ENCODE data around the gene RAF1.
"Not testable (repeated sequence)": the region's sequence is repeated elsewhere in the genome, so short reads cannot be mapped to it uniquely, and the experiment has no call there.

The RAF1 gene

DNA sequence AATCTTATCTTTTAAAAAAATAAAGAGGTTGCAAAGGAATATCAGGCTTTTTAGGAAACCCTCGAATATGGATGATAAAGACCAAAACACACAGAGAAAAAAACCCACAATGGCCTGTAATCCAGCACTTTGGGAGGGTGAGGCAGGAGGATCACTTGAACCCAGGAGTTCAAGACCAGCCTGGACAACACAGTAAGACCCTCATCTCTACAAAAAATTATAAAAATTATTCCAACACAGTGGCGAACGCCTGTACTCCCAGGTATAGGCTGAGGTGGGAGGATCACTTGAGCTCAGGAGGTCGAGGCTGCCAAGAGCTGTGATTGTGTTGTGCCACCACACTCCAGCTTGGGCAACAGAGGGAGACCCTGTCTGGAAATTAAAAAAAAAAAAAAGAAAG is 30.8 kb downstream of the RAF1 start:
- no peak for DNase-seq

DNA sequence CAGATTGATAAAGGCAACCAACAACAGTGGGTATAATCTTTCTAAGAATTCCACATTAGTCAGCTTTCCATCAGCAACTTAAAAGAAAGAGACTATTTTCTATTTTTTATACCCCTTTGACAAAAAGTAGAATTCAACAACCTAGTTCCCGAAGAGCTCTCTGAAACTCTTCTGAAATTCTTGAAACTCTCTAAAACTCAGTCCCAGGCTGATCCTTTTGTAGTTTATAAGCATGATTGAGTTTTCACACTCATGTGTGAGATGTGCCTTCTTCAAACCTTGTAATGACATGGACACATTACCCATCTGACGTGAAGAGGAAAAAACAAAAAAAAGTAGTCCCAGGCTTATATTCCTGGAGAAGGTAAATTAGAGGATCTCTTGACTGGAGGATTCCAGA is 31.4 kb downstream of the RAF1 start:
- DNase-seq, result no peak

DNA sequence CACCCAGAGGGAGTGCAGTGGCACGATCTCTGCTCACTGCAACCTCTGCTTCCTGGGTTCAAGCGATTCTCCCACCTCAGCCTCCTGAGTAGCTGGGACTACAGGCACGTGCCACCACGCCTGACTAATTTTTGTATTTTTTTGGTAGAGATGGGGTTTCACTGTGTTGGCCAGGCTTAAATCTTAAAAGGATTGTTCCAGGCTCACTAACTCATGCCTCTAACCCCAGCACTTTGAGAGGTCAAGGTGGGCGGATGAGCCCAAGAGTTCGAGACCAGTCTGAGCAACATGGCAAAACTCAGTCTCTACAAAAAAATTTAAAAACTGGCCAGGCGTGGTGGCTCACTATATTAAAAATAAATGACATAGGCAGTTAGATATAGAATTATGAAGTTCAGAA is 33.1 kb downstream of the RAF1 start:
- DNase-seq, result not testable (repeated sequence)

DNA sequence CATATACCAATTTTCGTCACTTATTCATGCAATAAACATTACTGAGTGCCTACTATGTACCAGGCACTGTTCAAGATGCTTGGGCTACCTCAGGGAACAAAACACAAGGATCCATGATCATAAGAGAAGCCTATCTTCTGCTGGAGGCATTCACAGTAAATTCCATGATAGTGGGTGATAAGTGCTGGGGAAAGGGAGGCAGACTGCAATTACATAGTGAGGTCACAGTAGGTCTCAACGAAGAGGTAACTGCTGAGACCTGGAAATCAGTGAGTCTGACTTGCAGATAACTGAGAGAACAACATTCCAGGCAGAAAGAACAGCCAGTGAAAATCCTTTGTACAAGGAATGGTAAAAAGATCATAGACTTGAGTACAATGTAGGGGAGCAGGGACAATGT is 33.6 kb downstream of the RAF1 start:
- DNase-seq, result no peak

DNA sequence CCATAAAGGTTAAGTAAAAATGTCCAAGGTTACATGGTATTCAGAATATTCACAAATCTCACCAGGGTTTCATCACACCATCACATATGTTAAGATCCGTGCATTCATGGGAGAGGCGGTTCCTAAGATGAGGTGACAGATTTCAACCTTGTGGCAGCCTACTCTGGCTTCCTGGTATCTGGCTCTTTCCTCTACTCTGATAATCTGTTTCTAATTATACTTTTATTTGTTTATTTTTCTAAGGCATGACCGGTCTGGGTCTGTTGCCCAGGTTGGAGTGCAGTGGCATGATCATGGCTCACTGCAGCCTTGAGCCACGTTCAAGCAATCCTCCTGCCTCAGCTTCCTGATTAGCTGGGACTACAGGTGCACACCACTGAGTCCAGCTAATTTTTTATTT is 34.4 kb downstream of the RAF1 start:
- no peak for DNase-seq

DNA sequence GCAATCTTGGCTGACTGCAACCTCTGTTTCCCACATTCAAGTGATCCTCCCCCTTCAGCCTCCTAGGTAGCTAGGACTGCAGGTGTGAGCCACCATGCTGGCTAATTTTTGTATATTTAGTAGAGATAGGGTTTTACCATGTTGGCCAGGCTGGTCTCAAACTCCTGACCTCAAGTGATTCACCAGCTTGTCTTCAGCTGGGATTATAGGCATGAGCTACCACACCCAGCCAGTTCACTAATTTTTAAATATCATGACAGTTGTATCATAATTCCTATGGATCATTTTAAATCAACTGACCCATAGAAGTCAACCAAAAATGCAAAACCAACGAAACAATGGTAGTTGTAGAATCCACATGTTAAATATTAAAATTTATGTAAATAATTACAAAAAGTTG is 35.1 kb downstream of the RAF1 start:
- DNase-seq, result no peak

DNA sequence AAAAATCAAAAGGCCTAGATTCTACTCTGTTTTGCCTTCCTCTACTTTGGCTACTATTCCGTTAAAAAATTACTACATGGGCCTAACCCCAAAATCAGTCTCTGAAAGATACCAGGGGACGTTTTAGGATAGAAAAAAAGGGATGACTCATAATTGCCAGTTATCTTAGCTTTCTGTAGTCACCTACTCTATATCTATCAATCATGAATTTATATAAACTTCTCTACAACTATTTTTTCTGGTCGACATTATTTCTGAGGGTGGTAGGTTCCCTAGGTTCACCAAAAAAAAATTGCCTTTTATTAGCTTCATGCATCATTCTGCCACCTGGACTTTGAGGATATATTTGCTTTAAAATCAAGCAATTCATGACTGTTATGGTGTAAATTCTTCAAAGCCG is 36.5 kb downstream of the RAF1 start:
- no peak for DNase-seq

DNA sequence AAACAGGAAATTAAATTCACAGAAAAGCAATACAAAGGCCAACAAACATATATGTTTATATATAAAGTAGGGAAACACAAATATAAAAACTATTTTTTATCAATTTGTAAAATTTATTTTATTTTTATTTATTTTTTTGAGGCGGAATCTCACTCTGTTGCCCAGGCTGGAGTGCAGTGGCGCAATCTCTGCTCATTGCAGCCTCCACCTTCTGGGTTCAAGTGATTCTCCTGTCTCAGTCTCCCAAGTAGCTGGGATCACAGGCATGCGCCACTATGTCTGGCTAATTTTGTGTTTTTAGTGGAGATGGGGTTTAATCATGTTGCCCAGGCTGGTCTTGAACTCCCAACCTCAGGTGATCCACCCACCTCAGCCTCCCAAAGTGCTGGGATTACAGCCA is 39.0 kb downstream of the RAF1 start:
- DNase-seq, result not testable (repeated sequence)

DNA sequence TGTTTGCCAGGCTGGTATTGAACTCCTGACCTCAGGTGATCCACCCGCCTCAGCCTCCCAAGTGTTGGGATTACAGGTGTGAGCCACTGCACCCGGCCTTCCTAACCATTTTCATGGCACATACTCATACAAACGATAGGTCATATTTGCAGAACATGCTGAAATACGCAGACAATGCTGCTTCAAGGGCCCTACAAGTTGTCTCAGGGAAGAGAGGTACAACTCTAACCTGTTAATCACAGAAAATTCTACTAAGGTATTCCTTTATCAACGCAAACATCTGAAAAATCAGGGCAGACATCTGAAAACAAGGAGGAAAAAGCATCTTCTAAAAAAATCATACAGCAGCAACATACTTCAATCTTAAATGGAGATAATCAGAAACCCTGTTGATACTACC is 39.9 kb downstream of the RAF1 start:
- no peak for DNase-seq

DNA sequence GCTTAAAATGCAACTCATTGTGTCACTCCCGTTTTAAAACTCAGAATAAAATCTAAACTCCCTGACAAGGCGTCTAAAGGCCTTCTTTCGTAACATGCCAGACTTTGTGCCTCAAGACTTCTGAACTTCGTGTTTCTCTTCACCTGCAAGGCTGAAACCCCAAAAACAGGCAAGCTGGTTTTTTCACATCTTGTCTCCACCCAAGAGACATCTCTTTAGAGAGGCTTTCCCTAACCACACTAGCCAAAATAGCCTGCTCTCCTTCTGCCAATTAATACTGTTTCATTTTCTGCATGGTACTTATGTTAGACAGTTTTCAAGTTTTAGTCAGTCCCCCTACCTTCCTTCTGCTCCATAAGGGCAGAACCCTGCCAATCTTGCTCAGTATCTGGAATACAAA is 41.6 kb downstream of the RAF1 start:
- DNase-seq, result no peak

DNA sequence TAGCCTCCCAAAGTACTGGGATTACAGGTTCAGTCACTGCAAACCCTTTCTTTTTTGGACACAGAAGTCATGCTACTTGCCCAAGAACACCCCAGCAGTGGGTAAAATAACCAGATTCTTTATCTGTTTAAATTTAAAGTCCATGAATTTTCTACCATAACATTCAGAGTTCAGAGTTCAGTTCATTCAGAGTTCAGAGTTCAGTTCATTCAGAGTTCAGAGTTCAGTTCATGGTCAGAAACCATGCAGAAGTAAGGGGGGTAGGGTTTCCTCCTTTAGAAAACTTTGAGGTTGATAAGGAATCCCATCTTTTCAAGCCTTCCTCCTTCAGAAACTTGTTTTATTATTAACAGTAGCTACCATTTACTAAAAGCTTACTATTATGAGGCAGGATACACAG is 43.2 kb downstream of the RAF1 start:
- DNase-seq, result no peak

DNA sequence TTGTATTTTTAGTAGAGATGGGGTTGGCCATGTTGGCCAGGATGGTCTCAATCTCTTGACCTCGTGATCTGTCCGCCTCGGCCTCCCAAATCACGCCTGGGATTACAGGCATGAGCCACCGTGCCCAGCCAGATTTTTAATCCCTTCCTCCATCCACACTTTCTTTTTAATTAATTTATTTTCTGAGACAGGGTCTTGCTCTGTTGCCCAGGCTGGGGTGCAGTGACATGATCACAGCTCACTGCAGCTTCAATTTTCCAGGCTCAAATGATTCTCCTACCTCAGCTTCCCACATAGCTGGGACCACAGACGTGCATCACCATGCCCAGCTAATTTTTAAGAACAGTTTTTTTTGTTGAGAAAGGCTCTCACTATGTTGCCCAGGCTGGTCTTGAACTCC is 43.6 kb downstream of the RAF1 start:
- no peak for DNase-seq

DNA sequence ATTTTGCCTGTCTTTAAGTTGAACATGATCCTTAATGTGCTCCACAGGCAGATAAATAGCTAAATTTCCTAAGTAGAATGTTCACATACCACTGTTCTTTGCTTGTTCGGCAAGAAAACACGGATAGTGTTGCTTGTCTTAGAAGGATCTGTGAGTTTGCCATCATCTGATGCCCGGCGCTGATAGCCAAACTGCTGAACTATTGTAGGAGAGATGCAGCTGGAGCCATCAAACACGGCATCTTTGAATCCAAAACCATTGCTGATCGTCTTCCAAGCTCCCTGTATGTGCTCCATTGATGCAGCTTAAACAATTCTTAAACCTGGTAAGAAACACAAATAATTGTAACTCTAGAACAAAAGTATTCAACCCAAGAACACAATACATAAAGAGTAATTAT is 45.5 kb downstream of the RAF1 start:
- DNase-seq, result no peak

DNA sequence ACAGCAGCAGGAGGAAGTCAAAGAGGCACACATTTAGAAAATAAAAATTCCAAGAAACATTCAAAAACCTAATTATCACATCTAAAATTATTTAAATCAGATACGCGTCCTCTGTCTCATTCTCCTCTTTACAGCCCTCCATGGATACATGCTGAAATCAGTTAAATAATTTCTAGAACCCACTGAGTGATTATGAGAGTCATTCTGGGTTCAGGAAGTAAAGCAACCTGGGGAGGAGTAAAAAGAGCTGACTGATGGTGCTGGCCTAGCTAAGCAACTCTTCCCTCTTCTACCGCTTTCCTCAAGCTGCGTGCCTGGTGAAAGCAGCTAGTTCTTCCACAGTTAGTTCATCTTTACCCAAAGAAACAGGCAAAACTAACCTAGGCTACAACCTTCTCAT is 48.7 kb downstream of the RAF1 start:
- no peak for DNase-seq

DNA sequence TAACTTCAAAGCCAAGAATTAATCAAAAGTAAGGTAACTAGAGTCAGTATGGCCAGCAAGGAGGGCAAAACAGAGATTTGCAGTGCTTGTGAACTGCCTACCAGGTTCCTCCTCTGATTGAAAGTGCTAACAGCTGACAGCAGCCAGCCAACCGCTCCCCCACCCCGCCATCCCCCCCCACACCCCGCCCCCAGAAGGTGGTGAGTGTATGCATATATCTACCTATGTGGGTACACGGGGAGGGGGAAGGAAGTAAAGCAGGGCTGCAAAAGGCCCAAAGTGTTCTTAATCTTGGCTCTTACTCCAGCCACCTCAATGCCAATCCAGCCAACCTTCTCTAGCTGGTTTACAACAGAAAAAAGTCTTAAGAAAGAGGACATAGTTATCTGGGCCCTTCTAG is 50.7 kb downstream of the RAF1 start:
- no peak for DNase-seq

DNA sequence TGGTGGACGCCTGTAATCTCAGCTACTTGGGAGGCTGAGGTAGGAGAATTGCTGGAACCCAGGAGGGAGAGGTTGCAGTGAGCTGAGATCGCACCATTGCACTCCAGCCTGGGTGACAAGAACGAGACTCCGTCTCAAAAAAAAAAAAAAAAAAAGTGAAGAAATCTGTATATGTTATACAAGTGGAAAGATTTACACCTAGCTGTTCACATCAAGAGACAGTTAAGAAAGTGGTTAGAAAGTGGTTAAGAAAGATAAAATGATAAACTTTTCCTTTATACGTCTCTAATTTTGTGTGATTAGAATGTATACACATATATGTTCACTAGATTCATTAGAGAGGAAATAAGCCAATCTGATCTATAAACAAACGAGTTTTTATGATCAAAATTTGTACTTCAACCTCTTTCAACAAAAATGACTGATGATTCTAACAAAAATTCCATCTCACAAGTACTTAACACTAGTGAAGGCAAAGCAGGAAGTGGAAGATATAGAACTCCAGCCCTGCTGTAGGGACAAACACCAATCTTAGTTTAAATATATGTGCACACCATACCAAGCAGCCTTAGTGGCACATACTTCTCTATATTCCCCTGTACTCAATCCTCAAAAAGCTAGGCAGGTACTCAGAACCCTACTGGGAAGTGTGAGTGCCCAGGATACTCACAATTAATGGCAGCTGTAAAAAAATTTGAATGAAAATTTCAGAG is 51.2 kb downstream of the RAF1 start:
- DNase-seq, result no peak

DNA sequence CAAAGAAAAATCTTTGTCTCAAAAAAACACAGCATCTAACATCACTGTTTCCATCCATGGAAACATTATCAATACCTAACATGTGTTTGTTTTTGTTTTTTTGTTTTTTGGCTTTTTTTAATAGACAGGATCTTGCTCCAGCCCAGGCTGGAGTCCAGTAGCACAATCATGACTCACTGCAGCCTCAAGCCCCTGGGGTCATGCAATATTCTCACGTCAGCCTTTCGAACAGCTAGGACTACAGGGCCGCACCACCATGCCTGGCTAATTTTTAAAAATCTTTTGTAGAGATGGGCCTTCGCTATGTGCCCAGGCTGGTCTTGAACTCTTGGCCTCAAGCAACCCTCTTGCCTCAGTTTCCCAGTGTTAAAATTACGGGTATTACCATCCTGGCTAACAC is 52.8 kb downstream of the RAF1 start:
- no peak for DNase-seq

DNA sequence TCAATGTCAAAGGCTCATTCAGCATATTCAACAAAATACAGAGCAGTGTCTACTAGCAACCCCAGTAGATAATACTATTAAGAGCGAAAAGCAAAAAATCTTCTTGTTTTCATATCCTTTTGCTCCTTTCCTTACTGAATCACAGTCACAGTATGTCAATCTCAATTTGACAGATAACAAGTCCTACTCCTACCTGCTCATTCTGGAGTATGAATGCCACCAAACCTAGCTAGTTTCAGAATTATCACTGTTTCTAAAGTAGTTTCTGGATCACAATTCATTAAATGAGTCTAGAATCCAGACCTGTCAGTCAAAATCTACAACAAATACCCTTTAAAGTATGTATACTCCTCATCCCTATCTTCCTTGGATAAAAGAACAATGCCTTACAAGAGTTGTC is 55.5 kb downstream of the RAF1 start:
- no peak for DNase-seq

DNA sequence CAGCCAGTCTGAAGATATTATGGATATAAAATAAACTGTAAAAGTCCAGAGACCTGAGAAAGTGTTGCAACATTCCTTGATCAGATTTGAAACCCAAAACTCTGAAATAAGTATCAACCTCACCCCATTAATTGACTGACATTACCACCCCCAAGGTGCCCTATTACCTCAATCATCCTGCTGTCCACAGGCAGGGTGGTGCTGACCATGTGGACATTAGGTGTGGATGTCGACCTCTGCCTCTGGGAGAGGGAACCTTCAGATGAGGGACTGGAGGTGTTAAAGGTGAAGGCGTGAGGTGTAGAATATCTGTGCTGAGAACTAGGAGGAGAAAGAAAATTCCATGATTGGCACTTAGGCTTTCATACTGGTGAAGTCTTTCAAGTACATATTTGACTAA is 59.9 kb downstream of the RAF1 start:
- DNase-seq, result no peak

DNA sequence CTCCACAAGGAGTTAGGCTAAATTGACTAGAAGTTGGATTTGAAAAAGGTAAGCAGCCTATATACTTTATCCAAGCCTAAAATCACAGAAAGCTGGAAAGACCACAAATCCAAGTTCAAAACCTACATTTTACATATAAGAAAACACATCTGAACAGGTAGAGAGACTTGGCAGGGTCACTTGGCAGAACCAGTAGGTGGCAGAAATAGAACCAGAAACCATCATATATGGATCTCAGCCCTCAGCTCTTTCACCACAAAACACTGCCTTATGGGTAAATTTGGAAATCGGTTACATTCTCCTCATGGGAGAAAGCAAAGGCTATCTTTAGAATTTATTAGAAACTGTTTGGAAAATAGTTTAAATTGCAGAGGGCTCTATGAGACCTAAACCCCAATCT is 62.8 kb downstream of the RAF1 start:
- no peak for DNase-seq

DNA sequence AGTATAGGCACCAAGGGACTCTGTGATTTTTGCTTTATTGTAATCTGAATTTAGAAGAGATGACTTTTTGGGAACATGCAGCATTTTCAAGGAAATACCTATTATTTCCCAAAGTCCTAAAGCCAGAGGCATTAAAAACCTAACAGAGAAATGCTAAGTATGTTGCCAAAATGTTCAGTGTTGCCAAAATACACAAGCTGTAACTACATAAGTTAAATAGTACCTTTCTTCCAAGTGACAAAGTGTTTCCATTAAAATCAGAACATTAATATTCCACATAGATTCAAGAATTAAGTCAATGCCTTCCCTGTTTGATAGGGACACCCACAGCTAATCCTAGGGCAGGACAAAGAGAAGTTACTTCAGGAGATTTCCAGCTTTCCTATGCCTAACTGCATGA is 65.0 kb downstream of the RAF1 start:
- DNase-seq, result no peak

DNA sequence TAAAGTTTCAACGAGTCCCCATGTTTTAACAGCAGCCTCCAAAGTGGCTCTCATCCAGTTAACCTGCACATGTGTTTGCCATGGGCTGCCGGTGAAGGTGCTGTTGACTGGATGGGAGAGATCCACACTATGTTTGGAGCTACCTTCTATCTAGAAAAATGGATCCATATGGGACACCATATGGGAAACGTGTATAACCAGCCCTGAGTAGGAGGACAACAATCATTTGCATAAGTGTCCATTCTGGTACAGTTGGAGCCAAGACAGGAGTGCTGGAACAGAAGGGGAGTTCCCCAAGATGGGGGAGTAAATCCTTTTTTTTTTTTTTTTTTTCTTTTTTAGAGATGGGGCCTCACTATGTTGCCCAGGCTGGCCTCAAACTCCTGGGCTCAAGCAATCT is 70.4 kb downstream of the RAF1 start:
- no peak for DNase-seq

DNA sequence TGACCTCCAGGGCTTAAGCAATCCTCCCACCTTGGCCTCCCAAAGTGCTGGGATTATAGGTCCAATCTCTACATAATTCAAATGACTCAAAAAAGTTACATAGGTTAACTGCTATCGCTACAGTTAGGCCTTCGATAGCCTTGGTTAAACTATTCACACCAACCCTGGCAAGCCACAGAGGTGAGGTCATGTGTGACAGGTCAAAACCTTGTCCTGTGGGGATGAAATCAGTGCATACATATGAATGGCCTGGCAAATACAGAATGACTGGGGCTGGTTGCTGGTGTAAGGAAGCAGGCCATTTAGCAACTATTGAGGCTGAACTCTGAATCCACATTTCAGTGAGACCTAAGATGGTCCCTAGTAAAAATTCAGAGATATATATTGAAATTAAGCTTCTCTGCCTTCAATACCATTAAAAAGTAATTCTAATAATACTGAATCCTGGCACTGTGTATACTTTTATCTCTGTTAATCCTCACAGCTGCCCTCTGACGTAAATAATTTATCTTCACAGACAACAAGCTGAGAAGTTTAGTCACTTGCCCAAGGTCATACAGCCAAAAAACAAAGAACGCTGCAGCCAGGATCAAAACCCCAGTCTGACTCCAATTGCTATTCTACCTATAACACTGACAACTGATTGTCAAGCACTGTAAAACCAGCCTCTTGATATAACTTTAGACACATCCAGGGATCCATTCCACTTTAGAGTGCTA is 71.8 kb downstream of the RAF1 start:
- DNase-seq, result no peak

DNA sequence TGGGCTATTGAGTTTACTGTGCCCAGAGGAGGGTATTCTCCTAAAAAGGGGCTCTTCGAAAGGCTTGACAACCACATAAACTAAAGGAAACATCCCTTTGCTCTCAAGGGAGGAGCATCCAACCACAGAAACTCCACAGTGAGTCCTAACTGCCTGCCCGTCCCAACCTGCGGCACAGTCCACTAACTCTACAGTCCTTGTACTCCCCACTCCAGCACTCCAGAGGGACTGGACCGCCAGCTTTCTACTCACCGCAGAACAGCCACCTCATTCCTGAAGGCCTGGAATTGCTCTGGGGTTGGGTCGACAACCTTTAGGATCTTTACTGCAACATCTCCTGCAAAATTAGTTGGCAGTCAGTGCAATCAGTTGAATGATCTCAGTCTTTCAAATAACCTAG is 72.5 kb downstream of the RAF1 start:
- no peak for DNase-seq

DNA sequence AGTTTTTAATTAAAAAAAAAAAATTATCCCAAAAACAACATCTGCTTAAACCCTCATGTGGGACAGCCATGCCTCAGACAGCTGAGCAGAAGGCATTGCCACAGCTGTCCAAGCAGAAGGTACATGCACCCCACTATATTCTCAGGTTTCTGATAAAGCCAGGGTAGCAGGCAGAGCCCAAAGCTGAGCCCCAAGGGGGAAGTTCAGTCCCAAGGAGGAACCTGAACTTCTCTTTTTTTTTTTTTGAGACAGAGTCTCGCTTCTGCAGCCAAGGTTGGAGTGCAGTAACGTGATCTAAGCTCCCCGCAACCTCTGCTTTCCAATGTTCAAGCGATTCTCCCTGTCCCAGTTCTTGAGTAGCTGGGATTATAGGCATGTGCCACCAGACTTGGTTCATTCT is 73.8 kb downstream of the RAF1 start:
- DNase-seq, result no peak

All from activated CD4-positive, alpha-beta T cell treated with anti-CD3 and anti-CD28 coated beads, Interleukin-2, amount 50 U/mL, for 1 hour (primary cell).